ENCODE data around the gene ATXN7L3.

ATXN7L3 gene

GRCh38 chr17:44218344-44219107 lies 18.8 kb upstream of the ATXN7L3 start:
- DNase-seq: peak; percentile 91 to 92

GRCh38 chr17:44217738-44218343 lies 18.2 kb upstream of the ATXN7L3 start:
- no peak for DNase-seq

- DNase-seq: no peak
These were observed 17.0 kb upstream of the ATXN7L3 start for GRCh38 chr17:44216694-44217093.

GRCh38 chr17:44216173-44216572 lies 16.5 kb upstream of the ATXN7L3 start:
- peak; percentile 49 to 71 for DNase-seq

- no peak for DNase-seq
These were observed 15.2 kb upstream of the ATXN7L3 start for GRCh38 chr17:44214896-44215295.

GRCh38 chr17:44214230-44214494 lies 14.5 kb upstream of the ATXN7L3 start:
- no peak for DNase-seq

- DNase-seq: no peak
These were observed 13.9 kb upstream of the ATXN7L3 start for GRCh38 chr17:44213403-44214229.

- no peak for DNase-seq
These were observed 13.1 kb upstream of the ATXN7L3 start for GRCh38 chr17:44212507-44213402.

- no peak for DNase-seq
These were observed 11.9 kb upstream of the ATXN7L3 start for GRCh38 chr17:44211281-44212265.

- DNase-seq: peak; percentile 93
These were observed 10.9 kb upstream of the ATXN7L3 start for GRCh38 chr17:44210342-44211192.

GRCh38 chr17:44209786-44210341 lies 10.2 kb upstream of the ATXN7L3 start:
- DNase-seq: no peak

GRCh38 chr17:44207743-44208142 lies 8.1 kb upstream of the ATXN7L3 start:
- DNase-seq: no peak

GRCh38 chr17:44207319-44207718 lies 7.6 kb upstream of the ATXN7L3 start:
- DNase-seq: no peak

- no peak for DNase-seq
These were observed 7.1 kb upstream of the ATXN7L3 start for GRCh38 chr17:44206825-44207155.

GRCh38 chr17:44205962-44206824 lies 6.5 kb upstream of the ATXN7L3 start:
- DNase-seq: no peak

- DNase-seq: no peak
These were observed 4.8 kb upstream of the ATXN7L3 start for GRCh38 chr17:44204441-44204882.

GRCh38 chr17:44203731-44204440 lies 4.2 kb upstream of the ATXN7L3 start:
- peak; percentile 55 to 69 for DNase-seq

GRCh38 chr17:44202756-44203155 lies 3.1 kb upstream of the ATXN7L3 start:
- DNase-seq: no peak

Data from CD4-positive, alpha-beta T cell treated with Interleukin-1 beta for 1 hour (primary cell).